ENCODE measurements around the gene VKORC1. TPM values are rescaled to one million over a fixed set of nuclear protein-coding genes. Genes with fewer than 3 reads are reported as not detected.

VKORC1 gene
- total and polyA plus RNA-seq, 2 of the 4 experiments (the other 2 are of a cell fraction) = 65.2 to 317 TPM

DNA sequence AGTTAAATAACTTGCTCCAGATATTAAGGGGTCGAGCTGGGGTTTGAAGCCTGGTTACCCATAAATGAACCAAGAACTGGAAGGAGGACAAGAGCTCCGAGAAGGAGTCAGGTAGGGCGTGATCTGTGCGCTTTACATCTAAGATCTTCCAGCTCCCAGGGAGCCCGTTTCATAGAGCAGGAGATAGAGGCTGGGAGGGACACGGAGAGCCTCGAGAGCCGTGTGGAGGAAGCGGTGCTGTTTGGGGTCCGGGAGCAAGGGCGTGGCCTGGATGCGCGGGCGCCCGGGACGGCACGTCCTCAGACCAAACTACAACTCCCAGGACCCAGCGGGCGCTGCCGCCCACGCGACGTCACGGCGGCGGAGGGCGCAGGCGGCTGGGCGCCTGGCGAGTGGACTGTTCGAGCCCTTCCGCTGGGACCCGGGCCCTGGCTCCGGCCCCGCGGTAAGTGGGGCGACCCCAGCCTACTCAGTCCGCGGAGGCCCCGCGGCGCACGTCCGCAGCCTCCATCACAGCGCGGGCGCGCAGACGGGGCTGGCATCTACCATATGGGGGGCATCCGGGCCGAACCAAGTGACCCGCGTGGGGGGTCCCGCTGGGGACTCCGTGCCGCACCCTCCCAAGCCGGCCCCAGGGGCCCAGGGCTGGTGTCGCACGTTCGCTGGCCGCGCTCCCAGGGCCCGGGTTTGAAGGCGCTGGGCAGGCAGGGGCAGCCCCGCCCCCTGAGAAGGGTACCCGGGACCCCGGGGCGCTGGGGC, 13.6 kb upstream of the VKORC1 start, which contains the start of gene BCKDK:
Gene BCKDK (plus strand): TSS at position 352 of the 759 bp plus-strand sequence. CDS start 838 bp downstream, outside the sequence.
- H2BK20ac ChIP-seq (ENCODE audit: low read depth, low read length) = no peak within 1 kb of the TSS
- intact Hi-C loops (cut with micrococcal nuclease) = no loop called here
- H3K4me2 ChIP-seq (ENCODE audit: low read depth, low read length) = peak within 1 kb of the TSS; percentile 93
- peaks cover 11% of the 10 kb centered on the region; the same call in 1 of the 2 replicates for H3K9me1 ChIP-seq (ENCODE audit: insufficient read depth, low read length)
- peak within 1 kb of the TSS; percentile 26; the same call in 1 of the 2 replicates for H2BK120ac ChIP-seq (ENCODE audit: low read depth, low read length)
- peak within 1 kb of the TSS; percentile 48 for H3K18ac ChIP-seq (ENCODE audit: low read depth, low read length)
- H2AK9ac ChIP-seq (replicated peaks; ENCODE audit: low read depth, low read length, poor library complexity) = peak within 1 kb of the TSS; percentile 95
- peak within 1 kb of the TSS; percentile 95 for H2AFZ ChIP-seq (replicated peaks; ENCODE audit: low read length, poor library complexity)
- H2BK15ac ChIP-seq (ENCODE audit: low read depth, low read length) = no peak within 1 kb of the TSS
- peaks cover 5% of the 10 kb centered on the region for H3K4me1 ChIP-seq (ENCODE audit: control insufficient read depth, insufficient read depth, low read length)
- dilution Hi-C loops (cut with HindIII; ENCODE audit: low sequenced_read_pairs, unreplicated experiment) = no loop called here
- H4K8ac ChIP-seq (ENCODE audit: low read depth in 2 of 2, low read length in 2 of 2) = peak within 1 kb of the TSS; percentile 98 to 100
- H4K5ac ChIP-seq (ENCODE audit: low read depth, low read length) = peak within 1 kb of the TSS; percentile 91
- DNase-seq (peak; percentile 60), ATAC-seq (ENCODE audit: low read depth) (peak; percentile 97)
- no peak for TF ChIP-seq MAFK (IDR thresholded peaks at IDR 0.05; ENCODE audit: low read depth, low read length)
- 0 out of 2 replicates have a peak, but pooled peaks have one; percentile 6 for TF ChIP-seq MAZ (IDR thresholded peaks at IDR 0.05; ENCODE audit: borderline replicate concordance, low read depth, low read length)
- H3K27me3 ChIP-seq (ENCODE audit: control insufficient read depth, insufficient read depth, low read length) = no peaks in the 10 kb centered on the region
- peak within 1 kb of the TSS; percentile 76 for H3K27ac ChIP-seq (ENCODE audit: insufficient read depth, low read length)
- H3K4ac ChIP-seq (ENCODE audit: low read depth, low read length) = peak within 1 kb of the TSS; percentile 65
- ChIA-PET CTCF (no interaction called here), POLR2A (ENCODE audit: unreplicated experiment) (no interaction called here)
- peak within 1 kb of the TSS; percentile 75 for H3K9ac ChIP-seq (ENCODE audit: low read depth, low read length)
- H3K9me3 ChIP-seq (ENCODE audit: control insufficient read depth, insufficient read depth, low read length) = no peaks in the 10 kb centered on the region
- peaks cover 18 to 41% of the 10 kb centered on the region in 2 experiments for H3K79me1 ChIP-seq (ENCODE audit: low read depth in 1 of 2, low read length in 2 of 2)
- H3K56ac ChIP-seq (ENCODE audit: extremely low read depth, insufficient read depth, low read length) = peak within 1 kb of the TSS; percentile 33; the same call in 1 of the 2 replicates
- WGBS, 2 experiments (ENCODE audit: extremely low coverage in 2 of 2, insufficient read length in 1 of 2) = 8% methylated on average over 34 of the region's 68 CpGs; no CpG with 5 or more reads in 1 of the 2 experiments
- peak within 1 kb of the TSS; percentile 79 for H2BK5ac ChIP-seq (ENCODE audit: low read depth, low read length, poor library complexity, severe bottlenecking)
- peak within 1 kb of the TSS; percentile 78 for H3K14ac ChIP-seq (replicated peaks; ENCODE audit: low read depth, low read length)
- peak within 1 kb of the TSS; percentile 92 for H4K91ac ChIP-seq (ENCODE audit: insufficient read depth, low read depth, low read length)
- peak within 1 kb of the TSS; percentile 90 for H2AK5ac ChIP-seq (ENCODE audit: low read depth, low read length)
- H4K20me1 ChIP-seq (ENCODE audit: insufficient read depth, low read length) = no peaks in the 10 kb centered on the region; the same call in 1 of the 2 replicates
- BruUV-seq (replicated peaks) = no TSS peak
- peak within 1 kb of the TSS; percentile 38; the same call in 1 of the 2 replicates for H3K23ac ChIP-seq (ENCODE audit: low read depth, low read length)
- peak within 1 kb of the TSS; percentile 85 for H3K4me3 ChIP-seq (ENCODE audit: insufficient read depth, low read depth, low read length)
- peaks cover 40% of the 10 kb centered on the region for H3K36me3 ChIP-seq (ENCODE audit: control insufficient read depth, insufficient read depth, low read length)
- in situ Hi-C loops (cut with MboI; ENCODE audit: low sequenced_read_pairs) = no loop called here
